WTC11 (cell line): ENCODE data around the gene KCNIP1. TPM values are rescaled to one million over a fixed set of nuclear protein-coding genes. Genes with fewer than 3 reads are reported as not detected.

Source experiments
- ATAC-seq: fragments of 200-7000 bp; cut with Tn5 transposase; 2 replicates; pipeline ENCODE4 v1.10.0; 2021; ENCODE audit warnings: mild to moderate bottlenecking, moderate library complexity
- CTCF ChIA-PET: fragments of 300-600 bp; sonication (Branson Sonifier 250); formaldehyde crosslinking; loops from one replicate; lab custom pipeline; 2021; ENCODE audit warnings: antibody characterized with exemption; lab: Charles Lee
- POLR2A ChIA-PET: fragments of 350-600 bp; sonication (Branson Sonifier 250); formaldehyde crosslinking; loops from one replicate; lab custom pipeline; 2021; ENCODE audit warnings: antibody characterized with exemption; lab: Charles Lee
- DNase-seq: peaks from one replicate; pipeline ENCODE4 v3.0.0; 2021; ENCODE audit warnings: low spot score
- H3K27ac Mint-ChIP-seq: 2 replicates; pipeline ENCODE4 v1.8.0; 2021; ENCODE audit warnings: mixed read lengths
- H3K27me3 Mint-ChIP-seq: 2 replicates; pipeline ENCODE4 v1.8.0; 2021; ENCODE audit warnings: low read depth, mild to moderate bottlenecking, moderate library complexity, mixed read lengths
- H3K36me3 Mint-ChIP-seq: 2 replicates; pipeline ENCODE4 v1.8.0; 2021; ENCODE audit warnings: mixed read lengths
- H3K4me1 Mint-ChIP-seq: 2 replicates; pipeline ENCODE4 v1.8.0; 2022; ENCODE audit warnings: mixed read lengths
- H3K4me3 Mint-ChIP-seq: 2 replicates; pipeline ENCODE4 v1.8.0; 2021; ENCODE audit warnings: mild to moderate bottlenecking, moderate library complexity, mixed read lengths
- H3K9me3 Mint-ChIP-seq: 2 replicates; pipeline ENCODE4 v1.8.0; 2021; ENCODE audit warnings: mixed read lengths
- ELF4 ChIP-seq: sonication (generic); formaldehyde crosslinking; IDR thresholded peaks from 2 replicates; pipeline ENCODE4 v1.8.1; 2022; ENCODE audit warnings: low read depth, mild to moderate bottlenecking, moderate library complexity, missing genetic modification reagents
- GABPB1 ChIP-seq: sonication (generic); formaldehyde crosslinking; IDR thresholded peaks from 2 replicates; pipeline ENCODE4 v1.8.1; 2023; ENCODE audit warnings: mild to moderate bottlenecking, missing genetic modification reagents
- KAT7 ChIP-seq: sonication (generic); formaldehyde crosslinking; IDR thresholded peaks from 2 replicates; pipeline ENCODE4 v1.8.1; 2023; ENCODE audit warnings: missing genetic modification reagents, mild to moderate bottlenecking, borderline replicate concordance
- NFE2L1 ChIP-seq: sonication (generic); formaldehyde crosslinking; IDR thresholded peaks from 2 replicates; pipeline ENCODE4 v1.8.1; 2023; ENCODE audit warnings: missing genetic modification reagents
- NR2C2 ChIP-seq: sonication (generic); formaldehyde crosslinking; IDR thresholded peaks from 2 replicates; pipeline ENCODE4 v1.8.0; 2022; ENCODE audit warnings: mild to moderate bottlenecking, missing genetic modification reagents
- OVOL2 ChIP-seq: fragments of 250-450 bp; sonication (Bioruptor Pico); IDR thresholded peaks from 2 replicates; pipeline ENCODE4 v1.9.0; 2021; ENCODE audit warnings: mild to moderate bottlenecking, borderline replicate concordance
- SMAD4 ChIP-seq: sonication (generic); formaldehyde crosslinking; IDR thresholded peaks from 2 replicates; pipeline ENCODE4 v1.8.0; 2022; ENCODE audit warnings: mild to moderate bottlenecking, missing genetic modification reagents
- TCF7 ChIP-seq: sonication (generic); formaldehyde crosslinking; IDR thresholded peaks from 2 replicates; pipeline ENCODE4 v1.8.0; 2022; ENCODE audit warnings: mild to moderate bottlenecking, low read depth, missing genetic modification reagents, moderate library complexity
- ZNF671 ChIP-seq: fragments of 250-450 bp; sonication (Bioruptor Pico); IDR thresholded peaks from 2 replicates; pipeline ENCODE4 v1.8.0; 2021; ENCODE audit warnings: mild to moderate bottlenecking
- total RNA-seq: library from RNA; stranded (reverse); gene quantifications from 3 replicates; pipeline ENCODE4 v1.2.3, GENCODE V29; 2021
- TF ChIP-seq, protein P1 (sequence below): sonication (generic); formaldehyde crosslinking; IDR thresholded peaks from 2 replicates; pipeline ENCODE4 v1.8.1; 2023; ENCODE audit warnings: mild to moderate bottlenecking, missing genetic modification reagents, moderate library complexity
- TF ChIP-seq, protein P2 (sequence below): sonication (generic); formaldehyde crosslinking; IDR thresholded peaks from 2 replicates; pipeline ENCODE4 v1.8.0; 2023; ENCODE audit warnings: missing genetic modification reagents
- TF ChIP-seq, protein P3 (sequence below): sonication (generic); formaldehyde crosslinking; IDR thresholded peaks from 2 replicates; pipeline ENCODE4 v1.8.1; 2022; ENCODE audit warnings: mild to moderate bottlenecking, moderate library complexity, missing genetic modification reagents
- TF ChIP-seq, protein P4 (sequence below): sonication (generic); formaldehyde crosslinking; IDR thresholded peaks from 2 replicates; pipeline ENCODE4 v1.8.0; 2023; ENCODE audit warnings: missing genetic modification reagents, mild to moderate bottlenecking, borderline replicate concordance
- TF ChIP-seq, protein P5 (sequence below): sonication (generic); formaldehyde crosslinking; IDR thresholded peaks from 2 replicates; pipeline ENCODE4 v1.8.0; 2022; ENCODE audit warnings: mild to moderate bottlenecking, missing genetic modification reagents
- TF ChIP-seq, protein P6 (sequence below): fragments of 250-450 bp; sonication (Bioruptor Pico); IDR thresholded peaks from 2 replicates; pipeline ENCODE4 v2.1.2; 2022; ENCODE audit warnings: mild to moderate bottlenecking, moderate library complexity
- TF ChIP-seq, protein P7 (sequence below): sonication (generic); formaldehyde crosslinking; IDR thresholded peaks from 2 replicates; pipeline ENCODE4 v1.8.0; 2022; ENCODE audit warnings: missing genetic modification reagents
- TF ChIP-seq, protein P8 (sequence below): sonication (generic); formaldehyde crosslinking; IDR thresholded peaks from 2 replicates; pipeline ENCODE4 v1.8.1; 2022; ENCODE audit warnings: mild to moderate bottlenecking, missing genetic modification reagents, moderate library complexity, borderline replicate concordance
- TF ChIP-seq, protein P9 (sequence below): fragments of 250-450 bp; sonication (Bioruptor Pico); IDR thresholded peaks from 2 replicates; pipeline ENCODE4 v1.9.0; 2021; ENCODE audit warnings: mild to moderate bottlenecking

Gene KCNIP1
- total RNA-seq, 1 experiment from 2014 or later: 0.59 TPM

DNA sequence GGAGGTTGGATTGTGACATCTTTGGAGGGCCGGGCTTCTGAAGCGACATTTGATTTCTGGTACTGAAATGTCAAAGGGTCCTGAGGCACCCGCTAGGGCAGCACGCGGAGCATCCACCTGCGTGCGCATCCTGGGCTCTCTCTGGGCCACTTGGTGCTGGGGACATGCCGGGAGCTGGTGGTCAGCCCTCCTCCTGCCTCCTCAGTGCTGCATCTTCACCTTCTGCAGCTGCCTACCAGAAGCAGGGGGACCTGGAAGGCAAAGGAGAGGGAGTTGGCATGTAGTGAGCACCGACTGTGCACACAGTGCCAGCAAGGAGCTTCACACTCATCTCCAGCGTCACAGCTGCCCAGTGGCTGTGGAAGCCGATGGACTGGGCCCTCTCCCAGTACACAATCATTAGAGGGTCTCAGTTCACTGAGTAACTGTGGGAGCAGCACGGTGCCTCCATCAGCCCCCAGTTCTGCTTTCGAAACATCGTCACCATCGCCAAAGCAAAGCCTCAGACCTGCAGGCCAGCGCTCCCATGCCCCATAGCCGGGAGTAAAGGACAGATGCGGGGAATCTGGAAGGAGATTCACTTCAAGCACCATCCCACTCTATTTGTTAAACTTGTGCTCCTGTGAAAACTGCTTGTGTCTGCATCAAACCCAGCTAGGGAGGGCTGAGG, 138.4 kb downstream of the KCNIP1 start (continued):
- TF ChIP-seq, protein P1, sequence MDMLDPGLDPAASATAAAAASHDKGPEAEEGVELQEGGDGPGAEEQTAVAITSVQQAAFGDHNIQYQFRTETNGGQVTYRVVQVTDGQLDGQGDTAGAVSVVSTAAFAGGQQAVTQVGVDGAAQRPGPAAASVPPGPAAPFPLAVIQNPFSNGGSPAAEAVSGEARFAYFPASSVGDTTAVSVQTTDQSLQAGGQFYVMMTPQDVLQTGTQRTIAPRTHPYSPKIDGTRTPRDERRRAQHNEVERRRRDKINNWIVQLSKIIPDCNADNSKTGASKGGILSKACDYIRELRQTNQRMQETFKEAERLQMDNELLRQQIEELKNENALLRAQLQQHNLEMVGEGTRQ (CRISPR knock-in tag): no peak
- TF ChIP-seq, protein P2, sequence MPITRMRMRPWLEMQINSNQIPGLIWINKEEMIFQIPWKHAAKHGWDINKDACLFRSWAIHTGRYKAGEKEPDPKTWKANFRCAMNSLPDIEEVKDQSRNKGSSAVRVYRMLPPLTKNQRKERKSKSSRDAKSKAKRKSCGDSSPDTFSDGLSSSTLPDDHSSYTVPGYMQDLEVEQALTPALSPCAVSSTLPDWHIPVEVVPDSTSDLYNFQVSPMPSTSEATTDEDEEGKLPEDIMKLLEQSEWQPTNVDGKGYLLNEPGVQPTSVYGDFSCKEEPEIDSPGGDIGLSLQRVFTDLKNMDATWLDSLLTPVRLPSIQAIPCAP (CRISPR knock-in tag): no peak
- no peak for TF ChIP-seq OVOL2 (CRISPR knock-in tag)
- TF ChIP-seq SMAD4 (CRISPR knock-in tag): no peak
- TF ChIP-seq, protein P3, sequence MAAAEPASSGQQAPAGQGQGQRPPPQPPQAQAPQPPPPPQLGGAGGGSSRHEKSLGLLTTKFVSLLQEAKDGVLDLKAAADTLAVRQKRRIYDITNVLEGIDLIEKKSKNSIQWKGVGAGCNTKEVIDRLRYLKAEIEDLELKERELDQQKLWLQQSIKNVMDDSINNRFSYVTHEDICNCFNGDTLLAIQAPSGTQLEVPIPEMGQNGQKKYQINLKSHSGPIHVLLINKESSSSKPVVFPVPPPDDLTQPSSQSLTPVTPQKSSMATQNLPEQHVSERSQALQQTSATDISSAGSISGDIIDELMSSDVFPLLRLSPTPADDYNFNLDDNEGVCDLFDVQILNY (CRISPR knock-in tag): no peak
- no peak for TF ChIP-seq NR2C2
- TF ChIP-seq NFE2L1 (CRISPR knock-in tag): no peak
- no peak for TF ChIP-seq KAT7 (CRISPR knock-in tag)

DNA sequence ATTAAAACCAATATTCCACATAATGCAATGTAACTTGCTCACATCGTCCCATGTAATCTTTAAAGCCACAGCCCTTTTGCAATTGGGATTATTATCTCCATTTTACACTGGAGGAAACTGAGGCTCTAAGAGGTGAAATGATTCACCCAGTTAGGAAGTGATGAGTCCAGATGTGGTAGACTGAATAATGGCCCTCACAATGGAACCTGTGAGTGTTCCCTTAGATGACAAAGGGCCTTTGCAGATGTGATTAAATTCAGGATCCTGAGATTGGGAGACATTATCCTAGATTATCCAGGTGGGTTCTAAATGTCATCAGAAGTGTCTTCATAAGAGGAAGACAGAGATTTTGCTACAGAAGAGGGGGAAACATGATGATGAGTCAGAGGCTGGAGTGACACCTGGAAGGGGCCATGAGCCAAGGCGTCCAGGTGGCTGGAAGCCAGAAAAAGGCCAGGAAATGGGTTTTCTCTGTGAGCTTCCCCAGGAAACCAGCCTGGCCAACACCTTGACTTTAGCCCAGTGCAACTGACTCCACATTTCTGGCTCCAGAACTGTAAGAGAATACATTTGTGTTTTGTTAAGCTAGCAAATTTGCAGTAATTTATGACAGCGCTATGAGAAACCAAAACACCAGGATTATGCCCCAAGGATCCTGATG, 139.1 kb downstream of the KCNIP1 start:
- peaks cover 29% of the 10 kb centered on the region for H3K4me1 Mint-ChIP-seq
- H3K27ac Mint-ChIP-seq: no peak overlapping the region
- POLR2A ChIA-PET: no interaction called here
- no peaks in the 10 kb centered on the region for H3K36me3 Mint-ChIP-seq
- peaks cover 4% of the 10 kb centered on the region; the same call in 1 of the 2 replicates for H3K9me3 Mint-ChIP-seq
- H3K4me3 Mint-ChIP-seq: no peak overlapping the region
- CTCF ChIA-PET: interaction anchor here (1.1 to 1.9 kb wide), 2 partner anchors 10 to 149 kb away, joined by 3 to 6 read pairs; no protein-coding TSS in a partner anchor
- ATAC-seq: no peak
- peaks cover 5% of the 10 kb centered on the region for H3K27me3 Mint-ChIP-seq
- DNase-seq: no peak
- TF ChIP-seq, protein P4, sequence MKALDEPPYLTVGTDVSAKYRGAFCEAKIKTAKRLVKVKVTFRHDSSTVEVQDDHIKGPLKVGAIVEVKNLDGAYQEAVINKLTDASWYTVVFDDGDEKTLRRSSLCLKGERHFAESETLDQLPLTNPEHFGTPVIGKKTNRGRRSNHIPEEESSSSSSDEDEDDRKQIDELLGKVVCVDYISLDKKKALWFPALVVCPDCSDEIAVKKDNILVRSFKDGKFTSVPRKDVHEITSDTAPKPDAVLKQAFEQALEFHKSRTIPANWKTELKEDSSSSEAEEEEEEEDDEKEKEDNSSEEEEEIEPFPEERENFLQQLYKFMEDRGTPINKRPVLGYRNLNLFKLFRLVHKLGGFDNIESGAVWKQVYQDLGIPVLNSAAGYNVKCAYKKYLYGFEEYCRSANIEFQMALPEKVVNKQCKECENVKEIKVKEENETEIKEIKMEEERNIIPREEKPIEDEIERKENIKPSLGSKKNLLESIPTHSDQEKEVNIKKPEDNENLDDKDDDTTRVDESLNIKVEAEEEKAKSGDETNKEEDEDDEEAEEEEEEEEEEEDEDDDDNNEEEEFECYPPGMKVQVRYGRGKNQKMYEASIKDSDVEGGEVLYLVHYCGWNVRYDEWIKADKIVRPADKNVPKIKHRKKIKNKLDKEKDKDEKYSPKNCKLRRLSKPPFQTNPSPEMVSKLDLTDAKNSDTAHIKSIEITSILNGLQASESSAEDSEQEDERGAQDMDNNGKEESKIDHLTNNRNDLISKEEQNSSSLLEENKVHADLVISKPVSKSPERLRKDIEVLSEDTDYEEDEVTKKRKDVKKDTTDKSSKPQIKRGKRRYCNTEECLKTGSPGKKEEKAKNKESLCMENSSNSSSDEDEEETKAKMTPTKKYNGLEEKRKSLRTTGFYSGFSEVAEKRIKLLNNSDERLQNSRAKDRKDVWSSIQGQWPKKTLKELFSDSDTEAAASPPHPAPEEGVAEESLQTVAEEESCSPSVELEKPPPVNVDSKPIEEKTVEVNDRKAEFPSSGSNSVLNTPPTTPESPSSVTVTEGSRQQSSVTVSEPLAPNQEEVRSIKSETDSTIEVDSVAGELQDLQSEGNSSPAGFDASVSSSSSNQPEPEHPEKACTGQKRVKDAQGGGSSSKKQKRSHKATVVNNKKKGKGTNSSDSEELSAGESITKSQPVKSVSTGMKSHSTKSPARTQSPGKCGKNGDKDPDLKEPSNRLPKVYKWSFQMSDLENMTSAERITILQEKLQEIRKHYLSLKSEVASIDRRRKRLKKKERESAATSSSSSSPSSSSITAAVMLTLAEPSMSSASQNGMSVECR (CRISPR knock-in tag): no peak
- TF ChIP-seq, protein P5, sequence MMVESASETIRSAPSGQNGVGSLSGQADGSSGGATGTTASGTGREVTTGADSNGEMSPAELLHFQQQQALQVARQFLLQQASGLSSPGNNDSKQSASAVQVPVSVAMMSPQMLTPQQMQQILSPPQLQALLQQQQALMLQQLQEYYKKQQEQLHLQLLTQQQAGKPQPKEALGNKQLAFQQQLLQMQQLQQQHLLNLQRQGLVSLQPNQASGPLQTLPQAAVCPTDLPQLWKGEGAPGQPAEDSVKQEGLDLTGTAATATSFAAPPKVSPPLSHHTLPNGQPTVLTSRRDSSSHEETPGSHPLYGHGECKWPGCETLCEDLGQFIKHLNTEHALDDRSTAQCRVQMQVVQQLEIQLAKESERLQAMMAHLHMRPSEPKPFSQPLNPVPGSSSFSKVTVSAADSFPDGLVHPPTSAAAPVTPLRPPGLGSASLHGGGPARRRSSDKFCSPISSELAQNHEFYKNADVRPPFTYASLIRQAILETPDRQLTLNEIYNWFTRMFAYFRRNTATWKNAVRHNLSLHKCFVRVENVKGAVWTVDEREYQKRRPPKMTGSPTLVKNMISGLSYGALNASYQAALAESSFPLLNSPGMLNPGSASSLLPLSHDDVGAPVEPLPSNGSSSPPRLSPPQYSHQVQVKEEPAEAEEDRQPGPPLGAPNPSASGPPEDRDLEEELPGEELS (CRISPR knock-in tag): no peak
- TF ChIP-seq, protein P6, sequence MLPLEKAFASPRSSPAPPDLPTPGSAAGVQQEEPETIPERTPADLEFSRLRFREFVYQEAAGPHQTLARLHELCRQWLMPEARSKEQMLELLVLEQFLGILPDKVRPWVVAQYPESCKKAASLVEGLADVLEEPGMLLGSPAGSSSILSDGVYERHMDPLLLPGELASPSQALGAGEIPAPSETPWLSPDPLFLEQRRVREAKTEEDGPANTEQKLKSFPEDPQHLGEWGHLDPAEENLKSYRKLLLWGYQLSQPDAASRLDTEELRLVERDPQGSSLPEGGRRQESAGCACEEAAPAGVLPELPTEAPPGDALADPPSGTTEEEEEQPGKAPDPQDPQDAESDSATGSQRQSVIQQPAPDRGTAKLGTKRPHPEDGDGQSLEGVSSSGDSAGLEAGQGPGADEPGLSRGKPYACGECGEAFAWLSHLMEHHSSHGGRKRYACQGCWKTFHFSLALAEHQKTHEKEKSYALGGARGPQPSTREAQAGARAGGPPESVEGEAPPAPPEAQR: no peak
- TF ChIP-seq OVOL2 (CRISPR knock-in tag) (no peak), TCF7 (no peak), ZNF671 (no peak), ELF4 (no peak), NR2C2 (no peak), GABPB1 (CRISPR knock-in tag) (no peak)
- TF ChIP-seq, protein P7, sequence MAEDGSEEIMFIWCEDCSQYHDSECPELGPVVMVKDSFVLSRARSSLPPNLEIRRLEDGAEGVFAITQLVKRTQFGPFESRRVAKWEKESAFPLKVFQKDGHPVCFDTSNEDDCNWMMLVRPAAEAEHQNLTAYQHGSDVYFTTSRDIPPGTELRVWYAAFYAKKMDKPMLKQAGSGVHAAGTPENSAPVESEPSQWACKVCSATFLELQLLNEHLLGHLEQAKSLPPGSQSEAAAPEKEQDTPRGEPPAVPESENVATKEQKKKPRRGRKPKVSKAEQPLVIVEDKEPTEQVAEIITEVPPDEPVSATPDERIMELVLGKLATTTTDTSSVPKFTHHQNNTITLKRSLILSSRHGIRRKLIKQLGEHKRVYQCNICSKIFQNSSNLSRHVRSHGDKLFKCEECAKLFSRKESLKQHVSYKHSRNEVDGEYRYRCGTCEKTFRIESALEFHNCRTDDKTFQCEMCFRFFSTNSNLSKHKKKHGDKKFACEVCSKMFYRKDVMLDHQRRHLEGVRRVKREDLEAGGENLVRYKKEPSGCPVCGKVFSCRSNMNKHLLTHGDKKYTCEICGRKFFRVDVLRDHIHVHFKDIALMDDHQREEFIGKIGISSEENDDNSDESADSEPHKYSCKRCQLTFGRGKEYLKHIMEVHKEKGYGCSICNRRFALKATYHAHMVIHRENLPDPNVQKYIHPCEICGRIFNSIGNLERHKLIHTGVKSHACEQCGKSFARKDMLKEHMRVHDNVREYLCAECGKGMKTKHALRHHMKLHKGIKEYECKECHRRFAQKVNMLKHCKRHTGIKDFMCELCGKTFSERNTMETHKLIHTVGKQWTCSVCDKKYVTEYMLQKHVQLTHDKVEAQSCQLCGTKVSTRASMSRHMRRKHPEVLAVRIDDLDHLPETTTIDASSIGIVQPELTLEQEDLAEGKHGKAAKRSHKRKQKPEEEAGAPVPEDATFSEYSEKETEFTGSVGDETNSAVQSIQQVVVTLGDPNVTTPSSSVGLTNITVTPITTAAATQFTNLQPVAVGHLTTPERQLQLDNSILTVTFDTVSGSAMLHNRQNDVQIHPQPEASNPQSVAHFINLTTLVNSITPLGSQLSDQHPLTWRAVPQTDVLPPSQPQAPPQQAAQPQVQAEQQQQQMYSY: no peak
- TF ChIP-seq, protein P8, sequence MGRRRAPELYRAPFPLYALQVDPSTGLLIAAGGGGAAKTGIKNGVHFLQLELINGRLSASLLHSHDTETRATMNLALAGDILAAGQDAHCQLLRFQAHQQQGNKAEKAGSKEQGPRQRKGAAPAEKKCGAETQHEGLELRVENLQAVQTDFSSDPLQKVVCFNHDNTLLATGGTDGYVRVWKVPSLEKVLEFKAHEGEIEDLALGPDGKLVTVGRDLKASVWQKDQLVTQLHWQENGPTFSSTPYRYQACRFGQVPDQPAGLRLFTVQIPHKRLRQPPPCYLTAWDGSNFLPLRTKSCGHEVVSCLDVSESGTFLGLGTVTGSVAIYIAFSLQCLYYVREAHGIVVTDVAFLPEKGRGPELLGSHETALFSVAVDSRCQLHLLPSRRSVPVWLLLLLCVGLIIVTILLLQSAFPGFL (CRISPR knock-in tag): no peak
- TF ChIP-seq, protein P9, sequence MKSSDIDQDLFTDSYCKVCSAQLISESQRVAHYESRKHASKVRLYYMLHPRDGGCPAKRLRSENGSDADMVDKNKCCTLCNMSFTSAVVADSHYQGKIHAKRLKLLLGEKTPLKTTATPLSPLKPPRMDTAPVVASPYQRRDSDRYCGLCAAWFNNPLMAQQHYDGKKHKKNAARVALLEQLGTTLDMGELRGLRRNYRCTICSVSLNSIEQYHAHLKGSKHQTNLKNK (CRISPR knock-in tag): no peak
